SU-DHL-6 (cell line): Measurements from ENCODE around the gene TAS2R16.

ENCODE experiments used
- H2AFZ ChIP-seq: fragments of 200-600 bp; sonication (generic); 2 replicates; pipeline ENCODE4 v1.6.1; 2014; ENCODE audit warnings: low read depth, mild to moderate bottlenecking, moderate library complexity, mixed read lengths, antibody characterized with exemption, low read length; ENCODE audit not compliant: severe bottlenecking
- H3F3A ChIP-seq: fragments of 200-600 bp; shearing (Covaris generic); 2 replicates; pipeline ENCODE4 v1.6.0; 2016; ENCODE audit warnings: antibody characterized with exemption, mild to moderate bottlenecking; ENCODE audit not compliant: insufficient read depth
- H3K27ac ChIP-seq: fragments of 200-600 bp; sonication (generic); 2 replicates; pipeline ENCODE4 v1.5.1; 2016; ENCODE audit warnings: low read depth, mild to moderate bottlenecking, low read length, moderate library complexity, mixed read lengths
- H3K27me3 ChIP-seq: fragments of 200-600 bp; sonication (generic), shearing (Covaris generic); 2 replicates; pipeline ENCODE4 v1.6.0; 2014; ENCODE audit warnings: mild to moderate bottlenecking, low read length
- H3K36me3 ChIP-seq: fragments of 200-600 bp; sonication (generic); 2 replicates; pipeline ENCODE4 v1.6.1; 2014; ENCODE audit warnings: mild to moderate bottlenecking, low read length, mixed read lengths
- H3K4me2 ChIP-seq: fragments of 300-600, 200-600 bp; shearing (Covaris generic), sonication (generic); 2 replicates; pipeline ENCODE4 v1.6.0; 2014; ENCODE audit warnings: low read length, low read depth, mild to moderate bottlenecking; ENCODE audit not compliant: poor library complexity, severe bottlenecking
- H3K4me3 ChIP-seq: fragments of 200-600 bp; sonication (generic); 2 replicates; pipeline ENCODE4 v1.5.1; 2014; ENCODE audit warnings: antibody characterized with exemption, low read length, mild to moderate bottlenecking, mixed read lengths; ENCODE audit not compliant: insufficient read depth, poor library complexity, severe bottlenecking
- H3K79me2 ChIP-seq: fragments of 200-600 bp; sonication (generic); 2 replicates; pipeline ENCODE4 v1.6.1; 2014; ENCODE audit warnings: mild to moderate bottlenecking, low read length, moderate library complexity; ENCODE audit not compliant: insufficient read depth
- H3K9ac ChIP-seq: fragments of 200-600 bp; sonication (generic); 2 replicates; pipeline ENCODE4 v1.7.0; 2014; ENCODE audit warnings: mild to moderate bottlenecking, low read length
- H3K9me2 ChIP-seq: fragments of 200-600 bp; sonication (generic); replicated peaks from 2 replicates; pipeline ENCODE4 v1.6.1; 2014; ENCODE audit warnings: low read length; ENCODE audit not compliant: insufficient read depth
- H3K9me3 ChIP-seq: fragments of 200-600 bp; sonication (generic); 2 replicates; pipeline ENCODE4 v1.6.1; 2014; ENCODE audit warnings: low read length, mixed read lengths; ENCODE audit not compliant: insufficient read depth
- H4K20me1 ChIP-seq: fragments of 200-600 bp; sonication (generic); 2 replicates; pipeline ENCODE4 v1.6.1; 2014; ENCODE audit warnings: low read depth, mild to moderate bottlenecking, antibody characterized with exemption, low read length, moderate library complexity, mixed read lengths
- CTCF ChIP-seq: fragments of 200-600 bp; sonication (generic); IDR thresholded peaks from one replicate; pipeline ENCODE4 v1.5.1; 2017; ENCODE audit warnings: antibody characterized with exemption, mild to moderate bottlenecking, low read length, moderate library complexity; ENCODE audit not compliant: insufficient read depth, poor library complexity, severe bottlenecking
- EZH2phosphoT487 ChIP-seq: fragments of 200-600 bp; sonication (generic), shearing (Covaris generic); conservative IDR thresholded peaks from 2 replicates; pipeline ENCODE4 v1.6.1; 2018; ENCODE audit warnings: mild to moderate bottlenecking, antibody characterized with exemption, low read length, moderate library complexity, mixed read lengths

TAS2R16 gene

GRCh38 chr7:123011766-123012369, 16.4 kb upstream of the TAS2R16 start:
- Histone ChIP-seq H3K27ac (no peak overlapping the region), H3K27me3 (no peaks in the 10 kb centered on the region), H2AFZ (no peak overlapping the region), H3K79me2 (no peaks in the 10 kb centered on the region), H3K4me3 (no peak overlapping the region), H3K9me3 (no peaks in the 10 kb centered on the region), H4K20me1 (no peaks in the 10 kb centered on the region), H3K36me3 (no peaks in the 10 kb centered on the region), H3K4me2 (no peak overlapping the region), H3F3A (no peaks in the 10 kb centered on the region), H3K9me2 (no peaks in the 10 kb centered on the region; the same call in 1 of the 2 replicates), H3K9ac (no peak overlapping the region)
- TF ChIP-seq CTCF (no peak), EZH2phosphoT487 (no peak)

- Histone ChIP-seq H3K79me2 (no peaks in the 10 kb centered on the region), H3K4me2 (no peak overlapping the region), H3F3A (no peaks in the 10 kb centered on the region), H3K9me2 (no peaks in the 10 kb centered on the region), H4K20me1 (no peaks in the 10 kb centered on the region), H3K36me3 (no peaks in the 10 kb centered on the region), H3K4me3 (no peak overlapping the region), H3K27ac (no peak overlapping the region), H3K9me3 (no peaks in the 10 kb centered on the region), H3K9ac (no peak overlapping the region), H2AFZ (no peak overlapping the region), H3K27me3 (no peaks in the 10 kb centered on the region)
- TF ChIP-seq CTCF: no peak
- TF ChIP-seq EZH2phosphoT487: no peak
Measured at GRCh38 chr7:123004931-123005330, 9.4 kb upstream of the TAS2R16 start.

GRCh38 chr7:123003539-123004126, 8.1 kb upstream of the TAS2R16 start:
- Histone ChIP-seq H3K36me3 (no peaks in the 10 kb centered on the region), H3K27ac (no peak overlapping the region), H3K27me3 (no peaks in the 10 kb centered on the region), H3F3A (no peaks in the 10 kb centered on the region), H4K20me1 (no peaks in the 10 kb centered on the region), H3K9ac (no peak overlapping the region), H3K4me3 (no peak overlapping the region), H3K9me3 (no peaks in the 10 kb centered on the region), H3K4me2 (no peak overlapping the region), H3K9me2 (no peaks in the 10 kb centered on the region), H3K79me2 (no peaks in the 10 kb centered on the region), H2AFZ (no peak overlapping the region)
- TF ChIP-seq EZH2phosphoT487: no peak

DNA sequence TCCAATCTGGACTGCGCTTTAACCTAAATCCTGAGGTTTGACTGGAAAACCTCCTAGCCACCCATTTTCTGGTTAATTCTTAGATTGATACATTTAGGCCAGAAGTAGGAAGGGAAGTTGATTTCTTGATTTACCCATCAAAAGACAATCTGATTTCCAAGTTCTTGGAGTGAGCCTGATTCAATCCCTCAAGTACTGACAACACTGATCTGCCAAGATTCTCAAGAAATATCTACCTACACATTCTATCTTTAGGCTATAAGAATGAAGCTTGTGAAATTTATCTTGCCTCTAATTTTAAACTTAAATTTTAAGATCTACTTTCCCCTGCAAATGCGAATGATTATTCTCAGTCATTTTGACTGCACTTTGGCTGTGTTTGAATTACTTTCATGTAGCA, 5.9 kb downstream of the TAS2R16 start:
- no peak overlapping the region for H2AFZ ChIP-seq
- no peak overlapping the region for H3K27ac ChIP-seq
- no peaks in the 10 kb centered on the region for H3K36me3 ChIP-seq
- no peaks in the 10 kb centered on the region for H3K27me3 ChIP-seq
- no peak overlapping the region for H3K4me3 ChIP-seq
- TF ChIP-seq CTCF (no peak), EZH2phosphoT487 (no peak)
- no peak overlapping the region for H3K9ac ChIP-seq
- H3K9me2 ChIP-seq: no peaks in the 10 kb centered on the region
- no peak overlapping the region for H3K4me2 ChIP-seq
- H3K79me2 ChIP-seq: no peaks in the 10 kb centered on the region
- H4K20me1 ChIP-seq: no peaks in the 10 kb centered on the region
- H3K9me3 ChIP-seq: no peaks in the 10 kb centered on the region
- no peaks in the 10 kb centered on the region for H3F3A ChIP-seq
